Endodermal cell (in vitro differentiated cells): ENCODE results near the gene SMOC2. TPM values are rescaled to one million over a fixed set of nuclear protein-coding genes. Genes with fewer than 3 reads are reported as not detected.

Experiments
- DNase-seq: peaks from one replicate; pipeline ENCODE4 v3.0.0-alpha.2; 2017
- H3K27ac ChIP-seq: 2 replicates; pipeline ENCODE4 v1.5.1; 2013; ENCODE audit warnings: mild to moderate bottlenecking, low read depth, low read length, moderate library complexity
- H3K27me3 ChIP-seq: 2 replicates; pipeline ENCODE4 v1.6.1; 2013; ENCODE audit warnings: mild to moderate bottlenecking, low read length, moderate library complexity; ENCODE audit not compliant: insufficient read depth, control insufficient read depth, poor library complexity, severe bottlenecking
- H3K36me3 ChIP-seq: 2 replicates; pipeline ENCODE4 v1.7.0; 2013; ENCODE audit warnings: mild to moderate bottlenecking, low read length, moderate library complexity; ENCODE audit not compliant: control insufficient read depth, insufficient read depth
- H3K4me1 ChIP-seq: one replicate; pipeline ENCODE4 v1.7.0; 2013; ENCODE audit warnings: low read length; ENCODE audit not compliant: control insufficient read depth, insufficient read depth
- H3K4me3 ChIP-seq: 2 replicates; pipeline ENCODE4 v1.5.1; 2013; ENCODE audit warnings: mild to moderate bottlenecking, low read length, moderate library complexity
- H3K9ac ChIP-seq: 2 replicates; pipeline ENCODE4 v1.6.1; 2013; ENCODE audit warnings: mild to moderate bottlenecking, low read length, moderate library complexity; ENCODE audit not compliant: poor library complexity, severe bottlenecking; ENCODE audit errors: extremely low read depth
- H3K9me3 ChIP-seq: 2 replicates; pipeline ENCODE4 v1.6.1; 2013; ENCODE audit warnings: mild to moderate bottlenecking, low read length, moderate library complexity; ENCODE audit not compliant: control insufficient read depth
- H3K27ac Mint-ChIP-seq: 2 replicates; pipeline ENCODE4 v1.8.0; 2020; ENCODE audit warnings: mixed read lengths
- H3K27me3 Mint-ChIP-seq: 2 replicates; pipeline ENCODE4 v1.8.0; 2021; ENCODE audit warnings: mild to moderate bottlenecking, mixed read lengths; ENCODE audit not compliant: insufficient read depth
- H3K36me3 Mint-ChIP-seq: 2 replicates; pipeline ENCODE4 v1.8.0; 2020; ENCODE audit warnings: low read depth, mixed read lengths
- H3K4me1 Mint-ChIP-seq: 2 replicates; pipeline ENCODE4 v1.8.0; 2020; ENCODE audit warnings: mixed read lengths
- H3K4me3 Mint-ChIP-seq: 2 replicates; pipeline ENCODE4 v1.8.0; 2020; ENCODE audit warnings: mild to moderate bottlenecking, moderate library complexity, mixed read lengths
- H3K9me3 Mint-ChIP-seq: 2 replicates; pipeline ENCODE4 v1.8.0; 2020; ENCODE audit warnings: mild to moderate bottlenecking, mixed read lengths
- WGBS, 2 experiments: methylation state at CpG; one replicate each; pipeline versions ENCODE4 v1.1.5 to v1.1.7; 2013; ENCODE audit warnings: missing lambda C conversion rate in 2 of 2, mixed read lengths in 1 of 2; ENCODE audit not compliant: insufficient coverage in 1 of 2, insufficient read length in 1 of 2; 5-methylcytosine and 5-hydroxymethylcytosine counted together
- total RNA-seq, 2 donors: library from RNA; stranded (reverse); fragmentation: NEBNext Ultra II Directional in 1 of 2; extraction: Animal tissue kit (Norgen Biotek cat#: 25700) in 1 of 2; gene quantifications; 2 replicates in 1 of 2; 3 replicates in 1 of 2; pipeline ENCODE4 v1.2.1, GENCODE V29; 2021
- TF ChIP-seq, protein P1 (sequence below): fragments of 200-600 bp; sonication (generic); conservative IDR thresholded peaks from 2 replicates; pipeline ENCODE4 v1.5.0; 2021; ENCODE audit warnings: antibody characterized with exemption, mild to moderate bottlenecking

Gene SMOC2
- total RNA-seq, 2 donors from 2014 or later, result 0.20 TPM; not detected in 1

DNA sequence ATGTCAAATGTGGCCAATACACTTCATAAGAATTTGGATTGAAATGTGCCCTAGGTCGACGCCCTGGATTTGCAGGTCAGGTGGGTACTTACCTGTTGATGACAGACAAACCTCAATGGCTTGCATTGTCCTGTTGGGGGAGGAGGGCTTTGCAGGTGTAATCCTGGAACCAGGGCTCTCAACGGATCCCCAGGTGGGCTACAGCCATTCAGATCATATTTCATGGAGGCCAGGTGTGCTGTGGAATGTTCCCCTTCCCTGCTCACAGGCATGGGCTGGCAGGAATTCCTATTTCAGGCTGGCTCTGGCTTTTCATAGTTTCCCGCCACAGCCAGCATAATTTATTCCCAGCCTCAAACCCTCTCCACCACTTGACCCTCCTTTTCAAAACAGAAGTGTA is 254.7 kb downstream of the SMOC2 start:
- Histone ChIP-seq H3K9me3 (no peaks in the 10 kb centered on the region), H3K36me3 (no peaks in the 10 kb centered on the region), H3K27me3 (no peaks in the 10 kb centered on the region), H3K9ac (no peak overlapping the region), H3K4me3 (no peak overlapping the region), H3K27ac (no peak overlapping the region), H3K4me1 (no peaks in the 10 kb centered on the region)
- TF ChIP-seq, protein P1, sequence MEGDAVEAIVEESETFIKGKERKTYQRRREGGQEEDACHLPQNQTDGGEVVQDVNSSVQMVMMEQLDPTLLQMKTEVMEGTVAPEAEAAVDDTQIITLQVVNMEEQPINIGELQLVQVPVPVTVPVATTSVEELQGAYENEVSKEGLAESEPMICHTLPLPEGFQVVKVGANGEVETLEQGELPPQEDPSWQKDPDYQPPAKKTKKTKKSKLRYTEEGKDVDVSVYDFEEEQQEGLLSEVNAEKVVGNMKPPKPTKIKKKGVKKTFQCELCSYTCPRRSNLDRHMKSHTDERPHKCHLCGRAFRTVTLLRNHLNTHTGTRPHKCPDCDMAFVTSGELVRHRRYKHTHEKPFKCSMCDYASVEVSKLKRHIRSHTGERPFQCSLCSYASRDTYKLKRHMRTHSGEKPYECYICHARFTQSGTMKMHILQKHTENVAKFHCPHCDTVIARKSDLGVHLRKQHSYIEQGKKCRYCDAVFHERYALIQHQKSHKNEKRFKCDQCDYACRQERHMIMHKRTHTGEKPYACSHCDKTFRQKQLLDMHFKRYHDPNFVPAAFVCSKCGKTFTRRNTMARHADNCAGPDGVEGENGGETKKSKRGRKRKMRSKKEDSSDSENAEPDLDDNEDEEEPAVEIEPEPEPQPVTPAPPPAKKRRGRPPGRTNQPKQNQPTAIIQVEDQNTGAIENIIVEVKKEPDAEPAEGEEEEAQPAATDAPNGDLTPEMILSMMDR, result no peak
- H3K27me3 Mint-ChIP-seq, result no peaks in the 10 kb centered on the region
- H3K4me3 Mint-ChIP-seq, result no peak overlapping the region
- no peaks in the 10 kb centered on the region for H3K36me3 Mint-ChIP-seq
- peak; percentile 86 for DNase-seq
- no peaks in the 10 kb centered on the region for H3K9me3 Mint-ChIP-seq
- peaks cover 12% of the 10 kb centered on the region for H3K4me1 Mint-ChIP-seq
- no peak overlapping the region for H3K27ac Mint-ChIP-seq
- WGBS, 2 experiments, result 83 to 85% methylated on average over 3 to 4 of the region's 4 CpGs

DNA sequence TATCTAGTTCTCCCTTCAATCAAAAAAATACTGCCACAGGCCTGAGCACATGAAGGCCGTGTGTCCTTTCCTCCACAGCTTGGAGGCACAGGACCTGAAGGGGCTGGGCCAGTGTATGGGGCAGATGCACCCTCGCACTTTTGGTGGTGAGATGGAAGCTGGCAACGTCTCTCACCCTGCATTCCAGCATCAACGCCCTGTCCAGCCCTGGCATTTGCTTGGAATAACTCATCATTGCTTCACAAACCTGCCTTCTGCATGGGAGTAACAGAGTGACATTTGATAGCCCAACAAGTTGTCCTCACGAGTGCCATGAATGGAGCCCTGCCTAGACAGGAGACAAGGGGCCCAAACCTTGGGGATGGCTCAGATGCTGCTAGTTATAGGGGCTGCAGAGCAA is 257.9 kb downstream of the SMOC2 start:
- H3K27me3 Mint-ChIP-seq, result no peaks in the 10 kb centered on the region
- Histone ChIP-seq H3K4me1 (peaks cover 6% of the 10 kb centered on the region), H3K4me3 (no peak overlapping the region), H3K36me3 (no peaks in the 10 kb centered on the region), H3K27ac (no peak overlapping the region), H3K9me3 (no peaks in the 10 kb centered on the region), H3K27me3 (no peaks in the 10 kb centered on the region), H3K9ac (no peak overlapping the region)
- no peaks in the 10 kb centered on the region for H3K36me3 Mint-ChIP-seq
- WGBS, 2 experiments, result 89 to 93% methylated on average over 3 to 5 of the region's 5 CpGs
- TF ChIP-seq, protein P1, result no peak
- H3K9me3 Mint-ChIP-seq, result no peaks in the 10 kb centered on the region
- peaks cover 17% of the 10 kb centered on the region for H3K4me1 Mint-ChIP-seq
- no peak overlapping the region for H3K27ac Mint-ChIP-seq
- no peak for DNase-seq
- H3K4me3 Mint-ChIP-seq, result no peak overlapping the region

DNA sequence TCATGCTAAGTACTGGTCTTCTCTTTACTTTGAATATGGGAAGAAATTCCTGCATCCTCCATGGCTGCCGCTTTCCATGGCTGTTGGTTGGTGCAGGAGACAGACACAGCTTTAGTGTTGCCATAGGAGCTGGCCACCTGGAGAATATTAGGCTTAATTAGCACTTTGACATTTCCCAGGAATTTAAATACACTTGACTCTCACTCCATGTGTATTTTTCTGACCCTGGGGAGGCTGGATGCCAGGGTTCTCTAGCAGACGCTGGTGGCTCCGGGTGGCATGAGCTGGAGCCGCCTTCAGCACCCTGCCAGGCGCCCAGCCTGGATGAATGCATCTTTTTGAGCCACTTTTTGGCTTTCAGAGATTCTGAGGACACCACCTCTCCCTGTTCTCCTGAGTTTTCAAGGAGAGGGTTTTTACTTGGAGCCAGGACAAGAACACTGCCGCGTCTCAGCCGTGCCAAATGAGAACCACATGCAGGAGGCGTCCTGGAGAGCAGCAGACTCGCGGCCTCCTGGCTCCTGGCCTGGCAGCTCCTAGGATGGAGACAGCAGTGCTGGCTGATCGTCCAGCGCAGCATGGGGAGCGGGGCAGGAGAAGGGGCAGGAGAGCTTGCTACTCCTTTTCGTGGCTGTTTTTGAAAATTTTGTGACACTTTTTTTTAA is 258.8 kb downstream of the SMOC2 start:
- Mint-ChIP-seq H3K36me3 (no peaks in the 10 kb centered on the region), H3K27me3 (no peaks in the 10 kb centered on the region), H3K4me1 (peaks cover 13% of the 10 kb centered on the region), H3K4me3 (no peak overlapping the region), H3K27ac (no peak overlapping the region), H3K9me3 (no peaks in the 10 kb centered on the region)
- Histone ChIP-seq H3K27ac (no peak overlapping the region), H3K27me3 (no peaks in the 10 kb centered on the region), H3K9ac (no peak overlapping the region), H3K4me3 (no peak overlapping the region), H3K4me1 (peaks cover 6% of the 10 kb centered on the region), H3K9me3 (no peaks in the 10 kb centered on the region), H3K36me3 (no peaks in the 10 kb centered on the region)
- TF ChIP-seq, protein P1, result no peak
- DNase-seq, result no peak
- WGBS, 2 experiments, result 91 to 95% methylated on average over 11 to 15 of the region's 15 CpGs
